NCI-H2029 treated with DMSO at 0.1 percent for 48 hours (cell line): ENCODE measurements around the gene F10.
A peak's percentile ranks its signal among the peaks of the same experiment; 100 is the strongest.
"Not testable (repeated sequence)": the region's sequence is repeated elsewhere in the genome, so short reads cannot be mapped to it uniquely, and the experiment has no call there.

Experiments used
- DNase-seq: peaks from one replicate; lab custom pipeline; 2025; lab: John Stamatoyannopoulos, UW

The F10 gene

DNA sequence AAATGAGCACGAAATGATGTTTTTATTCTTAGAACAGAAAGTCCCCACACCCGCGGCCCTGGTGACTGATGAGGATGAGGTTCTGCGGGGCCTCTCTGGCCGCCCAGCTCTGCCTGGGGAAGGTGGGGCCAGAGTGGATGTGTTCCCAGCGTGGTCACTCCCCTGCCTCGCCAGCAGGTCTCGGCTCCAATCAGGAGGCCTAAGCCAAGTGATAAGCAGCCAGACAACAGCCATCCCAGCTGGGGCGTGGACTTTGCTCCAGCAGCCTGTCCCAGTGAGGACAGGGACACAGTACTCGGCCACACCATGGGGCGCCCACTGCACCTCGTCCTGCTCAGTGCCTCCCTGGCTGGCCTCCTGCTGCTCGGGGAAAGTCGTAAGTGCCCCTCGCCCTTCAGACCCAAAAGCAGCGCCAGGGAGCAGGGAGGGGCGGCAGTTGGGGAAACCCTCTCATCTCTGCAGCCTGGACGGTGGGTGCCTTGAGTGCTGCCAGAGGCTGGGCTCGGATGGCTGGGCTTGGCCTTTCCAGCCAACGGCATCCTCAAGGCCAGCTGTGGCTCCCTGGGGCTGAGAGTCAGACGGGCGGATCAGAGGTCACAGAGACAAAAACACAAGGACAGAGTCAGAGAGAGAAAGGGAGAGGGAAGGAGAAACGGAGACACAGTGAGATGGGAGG, at the start of gene F10:
F10 (plus strand) TSS at position 250 of the 676 bp plus-strand sequence; CDS start at position 307, 57 bp downstream.
- DNase-seq, result no peak

DNA sequence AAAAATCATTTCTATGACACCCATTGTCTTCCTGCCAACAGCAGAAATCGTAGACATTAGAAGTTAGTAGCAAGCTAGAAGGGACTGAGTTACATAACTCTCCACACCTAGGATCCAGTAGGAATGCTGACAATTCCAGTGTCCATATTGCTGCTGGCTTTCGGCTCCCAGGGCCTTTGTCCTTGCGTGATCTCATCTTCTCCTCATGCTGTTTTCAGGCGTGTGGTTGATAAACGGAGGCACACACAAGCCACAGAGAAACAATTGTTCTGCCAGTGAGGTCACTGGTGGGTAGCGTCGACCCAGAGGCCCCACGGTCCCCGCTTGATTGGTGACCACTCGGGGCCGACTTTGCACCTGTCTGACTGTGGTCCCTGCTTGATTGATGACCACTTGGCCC, 48.7 kb upstream of the F10 start:
- DNase-seq, result no peak

DNA sequence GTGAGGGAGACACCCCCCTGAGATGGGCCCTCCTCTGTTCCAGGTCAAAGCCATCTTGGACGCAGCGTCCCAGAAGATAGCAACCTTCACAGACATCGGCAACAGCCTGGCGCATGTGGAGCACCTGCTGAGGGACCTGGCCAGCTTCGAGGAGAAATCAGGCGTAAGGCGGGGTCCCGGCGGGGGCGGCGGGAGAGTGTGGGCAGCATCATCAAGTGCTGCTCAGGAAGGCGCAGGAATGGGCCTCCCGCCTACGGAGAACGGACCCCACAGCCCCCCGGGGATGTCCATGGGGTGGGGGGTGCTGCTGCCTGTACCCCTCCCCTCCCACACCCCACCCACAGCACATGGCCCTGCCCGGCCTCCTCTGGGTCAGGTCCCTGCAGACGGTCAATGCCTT, 48.2 kb upstream of the F10 start:
- no peak for DNase-seq

DNA sequence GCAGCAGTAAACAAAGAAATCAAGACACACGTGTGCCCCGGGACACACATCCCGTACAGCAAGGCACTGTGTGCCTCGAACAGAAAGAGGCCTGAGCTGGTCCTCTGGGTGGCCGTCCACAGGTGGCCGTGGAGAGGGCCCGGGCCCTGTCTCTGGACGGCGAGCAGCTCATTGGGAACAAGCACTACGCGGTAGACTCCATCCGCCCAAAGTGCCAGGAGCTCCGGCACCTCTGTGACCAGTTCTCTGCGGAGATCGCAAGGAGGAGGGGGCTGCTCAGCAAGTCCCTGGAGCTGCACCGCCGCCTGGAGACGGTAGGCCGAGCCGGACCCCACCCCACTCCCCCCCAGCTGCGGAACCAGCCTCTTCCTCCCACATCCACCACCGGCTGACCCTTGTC, 47.7 kb upstream of the F10 start:
- no peak for DNase-seq

DNA sequence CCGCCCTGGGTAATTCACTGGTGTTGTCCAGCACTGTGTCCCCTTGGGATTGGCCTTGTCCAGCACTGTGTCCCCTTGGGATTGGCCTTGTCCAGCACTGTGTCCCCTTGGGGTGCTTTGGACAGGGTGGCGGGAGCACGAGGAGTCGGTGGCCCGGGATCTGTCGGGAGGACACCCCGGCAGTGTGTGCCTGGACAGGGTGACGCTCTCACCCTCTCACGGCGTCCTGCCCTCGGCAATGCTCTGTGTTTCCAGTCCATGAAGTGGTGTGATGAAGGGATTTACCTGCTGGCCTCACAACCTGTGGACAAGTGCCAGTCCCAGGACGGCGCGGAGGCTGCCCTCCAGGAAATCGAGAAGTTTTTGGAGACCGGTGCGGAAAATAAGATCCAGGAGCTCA, 46.9 kb upstream of the F10 start:
- no peak for DNase-seq

DNA sequence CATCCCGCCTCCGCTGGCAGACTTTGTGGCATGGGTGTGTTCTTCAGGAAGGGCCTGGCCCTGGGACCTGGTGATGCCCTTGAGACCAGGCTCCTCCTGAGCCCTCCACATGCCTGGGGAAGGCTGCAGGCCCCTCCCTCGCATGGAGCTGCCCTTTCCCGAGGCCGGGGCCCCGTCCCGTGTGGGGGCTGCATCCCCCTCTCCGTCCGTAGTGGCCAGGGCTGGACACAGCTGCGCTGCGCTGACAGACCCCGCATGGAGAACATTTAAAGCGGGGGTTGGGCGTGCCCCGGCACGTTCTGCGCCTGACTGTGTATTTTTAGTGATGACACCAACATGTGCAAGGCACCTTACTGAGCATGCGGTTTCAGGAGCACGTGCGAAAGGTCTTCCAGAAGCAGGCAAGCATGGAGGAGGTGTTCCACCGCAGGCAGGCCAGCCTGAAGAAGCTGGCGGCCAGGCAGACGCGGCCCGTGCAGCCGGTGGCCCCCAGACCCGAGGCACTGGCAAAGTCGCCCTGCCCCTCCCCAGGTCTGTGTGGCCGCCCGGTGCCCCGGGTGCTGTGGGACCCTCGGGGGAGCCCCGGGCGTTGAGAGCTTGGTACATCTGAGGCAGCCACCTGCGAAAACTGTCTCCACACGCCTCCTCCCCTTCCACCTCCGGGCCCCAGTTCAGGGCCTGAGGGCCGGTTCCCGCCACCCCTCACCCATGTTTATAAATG, 45.8 kb upstream of the F10 start:
- no peak for DNase-seq

DNA sequence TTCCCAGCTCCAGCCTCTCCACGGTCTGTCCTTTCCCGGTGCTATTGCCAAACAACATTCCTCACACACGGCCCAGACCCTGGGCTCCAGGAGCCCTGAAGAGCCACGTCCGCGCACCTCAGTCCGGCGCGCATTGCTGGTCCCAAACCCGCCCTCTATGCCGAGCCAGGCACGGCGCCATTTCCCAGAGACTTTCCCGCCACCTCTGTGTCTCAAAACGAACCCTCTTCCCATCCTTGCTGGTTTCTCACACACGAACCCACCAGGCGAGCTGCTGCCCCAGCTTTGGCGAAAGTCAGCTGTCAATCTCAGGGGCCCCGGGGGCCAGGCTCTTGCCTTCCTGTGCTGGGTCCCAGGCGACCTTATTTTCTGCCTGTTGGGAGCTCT, 45.0 kb upstream of the F10 start:
- DNase-seq, result no peak

DNA sequence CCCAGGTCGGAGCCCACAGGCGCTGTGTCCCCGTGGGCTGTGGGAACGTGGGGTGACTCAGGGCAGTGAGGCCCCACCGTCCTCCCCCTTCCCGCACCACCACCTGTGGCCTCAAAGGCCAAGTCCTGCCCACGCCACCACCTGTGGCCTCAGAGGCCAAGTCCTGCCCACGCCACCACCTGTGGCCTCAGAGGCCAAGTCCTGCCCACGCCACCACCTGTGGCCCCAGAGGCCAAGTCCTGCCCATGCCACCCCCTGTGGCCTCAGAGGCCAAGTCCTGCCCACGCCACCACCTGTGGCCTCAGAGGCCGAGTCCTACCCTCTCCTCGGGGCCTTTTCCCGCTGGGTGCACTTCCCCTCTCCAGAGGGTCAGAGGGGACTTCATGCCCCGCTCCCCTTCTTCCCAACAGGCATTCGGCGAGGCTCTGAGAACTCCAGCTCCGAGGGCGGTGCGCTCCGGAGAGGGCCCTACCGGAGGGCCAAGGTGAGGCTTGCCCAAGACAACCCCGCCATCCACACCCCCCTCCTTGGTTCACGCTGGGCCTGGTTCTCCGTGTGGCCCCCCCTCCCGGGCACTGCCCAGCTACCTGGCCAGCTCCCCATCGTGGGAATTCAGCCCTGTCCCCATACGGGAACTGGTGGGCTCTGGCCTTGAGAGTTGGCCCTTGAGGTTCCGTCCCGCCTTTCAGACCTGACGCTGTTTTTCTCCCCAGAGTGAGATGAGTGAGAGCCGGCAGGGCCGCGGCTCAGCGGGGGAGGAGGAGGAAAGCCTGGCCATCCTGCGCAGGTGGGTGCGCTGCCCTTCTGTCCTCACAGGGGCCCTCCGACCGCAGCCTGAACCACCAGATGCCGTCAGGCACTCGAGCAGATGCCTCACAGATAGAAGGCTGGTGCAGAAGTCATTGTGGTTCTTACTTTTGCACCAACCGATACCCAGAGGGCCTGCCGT, 44.4 kb upstream of the F10 start:
- DNase-seq, result no peak

DNA sequence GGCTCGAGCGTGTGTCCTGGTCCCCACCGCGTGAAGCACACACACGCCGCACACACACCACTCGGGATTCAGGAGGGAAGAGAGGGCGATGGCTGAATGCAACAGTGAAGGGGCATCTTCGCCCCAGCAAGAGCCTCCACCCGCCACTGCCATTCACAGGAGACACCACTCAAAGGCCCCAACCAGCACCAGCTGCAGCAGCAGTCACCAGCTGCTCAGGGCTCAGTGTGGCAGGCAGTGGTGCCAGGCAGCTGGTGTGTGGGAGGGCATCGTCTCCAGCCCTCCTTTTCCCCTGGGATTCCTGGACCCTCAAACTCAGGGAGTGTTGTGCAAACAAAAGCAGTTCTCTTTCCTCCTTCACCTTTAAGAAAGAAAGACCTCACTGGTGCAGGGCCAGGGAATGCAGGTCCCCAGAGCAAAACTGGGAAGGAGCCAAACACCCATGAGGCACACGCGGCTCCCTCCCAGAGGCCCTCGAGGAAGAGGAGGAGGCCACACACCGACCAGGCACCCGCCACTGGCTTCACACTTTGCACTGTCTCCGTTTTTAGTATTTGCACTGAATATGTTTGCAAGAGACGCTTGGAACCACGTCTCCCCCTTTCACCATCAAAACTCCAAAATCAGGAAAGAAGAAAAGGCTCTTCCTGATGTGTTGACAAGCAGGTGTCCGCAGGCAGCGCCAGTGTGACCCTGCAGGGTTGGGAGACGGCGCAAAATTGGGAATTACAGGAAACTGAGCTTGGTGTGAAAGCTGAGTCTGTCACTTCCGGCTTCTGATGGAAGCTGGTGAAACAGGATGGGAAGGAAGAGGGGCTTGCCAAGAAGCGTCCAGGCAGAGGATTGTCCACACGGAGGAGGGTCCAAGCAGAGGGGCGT, 43.5 kb upstream of the F10 start:
- DNase-seq, result no peak

DNA sequence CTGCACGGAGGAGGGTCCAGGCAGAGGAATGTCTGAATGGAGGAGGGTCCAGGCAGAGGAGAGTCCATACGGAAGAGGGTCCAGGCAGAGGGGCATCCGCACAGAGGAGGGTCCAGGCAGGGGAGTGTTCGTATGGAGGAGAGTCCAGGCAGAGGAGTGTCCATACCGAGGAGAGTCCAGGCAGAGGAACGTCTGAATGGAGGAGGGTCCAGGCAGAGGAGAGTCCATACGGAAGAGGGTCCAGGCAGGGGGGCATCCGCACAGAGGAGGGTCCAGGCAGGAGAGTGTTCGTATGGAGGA, 42.9 kb upstream of the F10 start:
- DNase-seq, result not testable (repeated sequence)

DNA sequence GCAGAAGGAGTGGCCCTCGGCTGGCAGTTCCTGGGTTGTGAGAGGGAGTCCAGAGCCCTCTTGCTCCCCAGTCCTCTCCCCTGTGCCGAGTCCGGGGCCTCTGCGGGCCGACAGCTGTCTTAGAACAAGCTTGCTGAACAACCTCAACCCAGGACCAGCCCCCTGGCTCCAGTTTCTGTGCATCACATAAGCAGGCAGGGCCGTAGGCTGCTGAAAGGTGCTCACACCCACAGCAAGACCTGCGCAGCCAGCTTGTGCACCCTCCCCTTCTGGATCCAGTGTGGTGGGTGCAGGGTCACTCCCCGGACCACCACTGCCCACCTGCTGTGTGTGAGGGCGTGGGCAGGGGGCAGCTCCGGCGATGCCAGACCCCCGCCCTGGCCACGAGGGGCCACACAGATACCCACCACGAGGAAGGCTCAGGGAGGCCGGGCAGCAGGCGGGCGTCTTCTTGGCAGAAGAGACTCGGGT, 42.2 kb upstream of the F10 start:
- DNase-seq, result no peak

DNA sequence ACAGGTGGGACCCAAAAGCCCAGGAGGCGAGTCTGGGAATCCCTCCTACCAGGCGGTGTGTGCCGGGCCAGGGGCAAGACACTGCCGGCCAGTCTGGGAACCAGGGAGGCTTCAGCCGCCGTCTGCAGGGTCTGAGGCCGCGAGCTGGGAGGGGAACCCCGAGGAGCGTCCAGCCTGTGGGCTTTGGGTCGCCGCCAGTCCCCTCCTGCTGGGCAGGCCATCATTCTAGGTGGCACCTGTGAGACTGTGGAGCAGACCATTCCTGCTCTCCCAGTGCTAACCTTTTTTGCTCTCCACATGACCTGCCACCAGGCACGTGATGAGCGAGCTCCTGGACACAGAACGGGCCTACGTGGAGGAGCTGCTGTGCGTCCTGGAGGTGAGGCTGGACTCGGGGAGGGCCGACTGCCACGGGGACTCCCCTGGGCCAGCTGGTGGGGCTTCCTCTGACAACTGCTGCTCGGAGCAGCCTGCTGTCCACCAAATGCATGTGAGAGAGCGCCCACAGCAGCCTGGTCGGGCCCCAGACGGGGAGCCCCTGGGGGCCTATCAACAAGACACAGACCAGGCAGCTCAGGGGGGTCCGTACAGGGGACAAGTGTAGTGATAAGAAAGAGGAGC, 41.6 kb upstream of the F10 start:
- DNase-seq, result no peak

DNA sequence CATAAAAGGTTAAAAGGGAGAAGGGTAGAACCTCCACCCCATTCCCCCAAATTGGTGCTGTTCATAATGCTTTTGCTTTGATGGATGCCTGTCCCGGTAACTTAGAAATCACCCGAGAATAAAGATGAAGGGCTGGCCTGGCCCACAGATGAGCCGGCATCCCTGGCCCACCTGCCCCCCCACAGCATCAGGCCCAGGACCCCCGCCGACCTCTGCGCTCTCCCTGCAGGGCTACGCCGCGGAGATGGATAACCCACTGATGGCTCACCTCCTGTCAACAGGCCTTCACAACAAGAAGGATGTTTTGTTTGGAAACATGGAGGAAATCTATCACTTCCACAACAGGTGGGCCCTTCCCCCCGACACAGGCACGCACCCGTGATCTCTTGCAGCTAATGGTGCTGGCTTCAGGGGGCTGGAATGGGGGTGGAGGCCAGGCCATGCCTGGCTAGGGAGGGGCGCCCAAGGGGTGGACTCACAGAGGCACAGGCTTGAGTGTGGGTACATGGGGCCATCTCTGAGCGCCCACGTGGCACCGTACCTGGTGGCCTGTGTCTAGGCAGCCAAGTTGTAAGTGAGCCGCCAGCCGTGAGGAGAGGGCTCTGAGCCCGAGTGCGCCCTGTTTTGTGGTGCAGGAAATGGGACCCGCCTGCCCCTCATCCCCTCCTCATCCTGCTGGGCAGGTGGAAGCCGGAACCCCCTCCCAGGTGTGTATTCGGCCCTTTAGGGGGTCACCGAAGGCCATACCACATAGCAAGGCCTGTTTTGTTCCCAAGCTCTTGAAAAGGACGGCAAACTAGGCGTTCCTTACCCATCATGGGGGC, 40.2 kb upstream of the F10 start:
- DNase-seq, result no peak

DNA sequence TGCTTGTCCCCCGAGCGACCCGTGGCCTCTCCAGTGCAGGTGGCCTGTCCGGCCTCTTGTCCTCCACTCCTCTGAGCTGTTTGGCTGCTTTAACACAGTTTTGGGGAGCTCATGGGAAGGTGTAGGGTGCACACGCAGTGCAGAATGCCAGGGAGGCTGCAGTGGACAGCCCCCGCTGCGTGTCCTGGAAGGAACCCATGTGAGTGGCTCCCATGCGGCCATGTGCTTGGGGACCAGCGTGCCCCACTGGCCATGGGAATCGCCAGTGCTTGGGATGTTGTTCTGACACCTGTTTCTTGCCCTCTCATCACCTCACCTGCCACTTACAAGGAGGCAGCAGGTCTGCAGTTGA, 39.6 kb upstream of the F10 start:
- no peak for DNase-seq

DNA sequence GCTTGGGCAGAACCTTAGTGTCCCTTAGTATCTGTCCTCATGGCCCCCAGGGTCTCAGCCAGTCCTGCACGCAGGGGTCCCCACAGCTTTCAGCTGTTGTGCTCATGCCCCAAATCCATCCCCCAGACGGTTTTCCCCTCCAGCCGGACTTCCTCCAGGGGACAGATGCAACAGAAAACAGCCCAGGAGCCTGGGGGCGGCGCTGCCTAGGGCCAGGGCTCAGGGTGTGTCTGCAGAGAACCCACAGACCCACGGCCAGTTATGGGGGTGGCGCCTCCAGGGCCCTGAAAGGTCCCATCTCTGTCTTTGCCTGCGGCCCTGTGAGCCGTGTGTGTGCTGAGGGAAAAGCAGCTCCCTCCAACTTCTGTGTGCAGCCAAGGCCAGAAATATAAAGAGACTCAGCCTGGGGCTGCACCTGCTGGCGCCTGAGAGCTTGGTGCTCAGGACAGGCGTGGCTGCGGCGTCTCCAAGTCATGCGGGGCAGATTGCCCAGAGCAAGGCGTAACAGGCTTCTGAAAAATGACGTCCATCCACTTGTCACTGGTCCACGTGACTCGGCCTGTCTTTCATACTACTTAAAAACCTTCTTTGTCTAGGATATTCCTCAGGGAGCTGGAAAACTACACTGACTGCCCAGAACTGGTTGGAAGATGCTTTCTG, 39.1 kb upstream of the F10 start:
- peak; percentile 57 for DNase-seq

DNA sequence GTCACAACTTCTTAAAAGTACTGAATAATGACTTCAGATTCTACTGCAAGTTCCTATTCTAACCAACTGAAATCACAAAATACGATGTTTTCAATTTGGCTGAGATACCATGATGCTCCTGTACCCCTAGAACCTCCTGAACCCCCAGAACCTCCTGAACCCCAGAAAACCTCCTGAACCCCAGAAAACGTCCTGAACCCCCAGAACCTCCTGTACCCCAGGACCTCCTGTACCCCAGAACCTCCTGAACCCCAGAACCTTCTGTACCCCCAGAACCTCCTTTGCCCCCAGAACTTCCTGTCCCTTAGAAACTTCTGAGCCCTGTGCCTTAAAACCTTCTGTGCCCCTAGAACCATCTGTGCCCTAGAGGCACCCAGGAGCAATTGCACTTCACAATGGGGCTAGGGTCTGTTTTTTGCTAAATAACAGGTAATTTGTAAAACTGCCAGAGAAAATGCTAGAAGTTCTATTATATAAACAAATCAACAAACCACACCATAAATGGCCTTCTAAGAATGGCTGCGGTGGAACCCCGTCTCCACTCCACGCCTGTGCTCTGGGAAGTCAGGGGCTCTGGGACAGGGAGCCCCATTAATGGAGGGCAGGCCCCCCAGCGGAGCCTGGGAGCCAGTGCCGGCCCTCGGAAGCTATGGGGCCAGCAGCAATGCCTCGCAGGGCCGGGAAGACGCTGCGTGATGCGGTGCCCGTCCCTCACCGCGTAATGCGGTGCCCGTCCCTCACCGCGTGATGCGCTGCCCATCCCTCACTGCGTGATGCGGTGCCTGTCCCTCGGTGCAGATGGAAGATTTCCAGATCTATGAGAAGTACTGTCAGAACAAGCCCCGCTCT, 38.3 kb upstream of the F10 start:
- no peak for DNase-seq

DNA sequence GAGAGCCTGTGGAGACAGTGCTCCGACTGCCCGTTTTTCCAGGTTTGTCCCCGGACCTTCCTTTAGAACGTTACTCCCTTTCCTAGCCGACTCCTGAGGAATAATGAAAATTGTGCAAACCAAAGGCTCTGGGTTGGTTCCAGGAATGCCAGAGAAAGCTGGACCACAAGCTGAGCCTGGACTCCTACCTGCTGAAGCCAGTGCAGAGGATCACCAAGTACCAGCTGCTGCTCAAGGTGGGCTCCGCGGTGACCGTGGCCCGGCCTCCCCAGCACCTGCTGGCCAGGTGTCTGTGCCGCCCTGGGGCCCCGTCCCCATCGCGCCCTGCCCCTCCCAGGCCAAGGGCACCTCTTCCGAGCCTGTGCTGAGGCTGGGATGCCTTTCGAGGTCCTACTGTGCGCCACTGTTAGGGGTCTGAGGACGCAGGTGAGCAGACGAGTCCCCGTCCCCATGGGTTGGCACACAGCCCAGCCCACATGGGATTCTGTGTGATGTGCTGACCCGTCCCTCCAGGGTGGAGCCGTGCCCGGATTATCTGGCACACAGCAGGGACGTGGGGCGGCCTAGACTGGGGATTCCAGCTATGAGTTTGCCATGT, 37.6 kb upstream of the F10 start:
- DNase-seq, result no peak

DNA sequence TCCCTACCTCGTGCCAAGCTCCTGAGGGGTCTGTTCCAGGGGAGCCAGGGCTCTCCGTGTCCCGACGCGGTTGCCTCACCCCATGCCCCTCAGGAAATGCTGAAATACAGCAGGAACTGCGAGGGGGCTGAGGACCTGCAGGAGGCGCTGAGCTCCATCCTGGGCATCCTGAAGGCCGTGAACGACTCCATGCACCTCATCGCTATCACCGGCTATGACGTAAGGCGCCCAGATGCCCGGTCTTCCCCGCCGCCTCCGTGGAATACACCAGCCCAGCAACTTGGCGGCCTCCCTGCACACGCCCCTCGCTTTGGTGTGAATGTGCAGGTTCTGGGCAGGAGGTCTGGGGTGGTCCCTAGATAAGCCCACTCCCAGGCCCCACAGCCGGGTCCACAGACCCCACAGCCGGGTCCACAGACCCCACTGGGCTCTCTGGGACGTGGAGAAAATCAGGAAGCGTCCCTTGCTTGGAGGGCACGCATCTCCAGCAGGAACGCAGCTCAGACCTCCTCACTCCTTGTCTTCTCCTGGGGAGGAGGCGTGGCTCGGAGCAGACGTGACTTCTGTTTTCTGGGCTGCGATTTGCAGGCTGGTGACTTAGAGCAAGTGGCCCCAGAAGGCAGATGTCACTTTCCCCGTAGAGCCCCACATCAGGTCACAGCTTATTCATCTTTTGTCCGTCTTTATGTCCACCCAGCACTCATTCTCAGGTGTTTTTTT, 36.4 kb upstream of the F10 start:
- no peak for DNase-seq
